OCI-LY7 (cell line): Measurements from ENCODE around the gene PTPRO.

ENCODE experiments used
- CTCF ChIP-seq: fragments of 200-600 bp; sonication (generic); conservative IDR thresholded peaks from 2 replicates; pipeline ENCODE4 v1.5.1; 2014; ENCODE audit warnings: mild to moderate bottlenecking, antibody characterized with exemption, low read length, moderate library complexity, mixed read lengths
- EZH2phosphoT487 ChIP-seq: fragments of 200-600 bp; sonication (generic); IDR thresholded peaks from 2 replicates; pipeline ENCODE4 v1.6.1; 2018; ENCODE audit warnings: low read depth, borderline replicate concordance, mild to moderate bottlenecking, mixed run types, antibody characterized with exemption, low read length, moderate library complexity, mixed read lengths

GRCh38 chr12:15355766-15356165 is 33.5 kb downstream of the PTPRO start:
- TF ChIP-seq CTCF (no peak), EZH2phosphoT487 (no peak)
